Cardiac fibroblast (primary cell): ENCODE measurements around the gene NXPH2.

Experiments
- DNase-seq, 2 donors: peaks; one replicate each; pipeline versions ENCODE4 v3.0.0 to v3.0.0-alpha.2; 2010; ENCODE audit warnings: low read depth in 2 of 2
- H3K4me3 ChIP-seq, 2 donors: replicated peaks in 1 of 2; 1 replicate in 1 of 2; 2 replicates in 1 of 2; pipeline ENCODE4 v1.5.1; 2011; ENCODE audit warnings: low read depth in 2 of 2, low read length in 2 of 2, mild to moderate bottlenecking in 2 of 2, moderate library complexity in 1 of 2
- TF ChIP-seq, protein P1 (sequence below): IDR thresholded peaks from one replicate; pipeline ENCODE4 v1.5.1; 2011; ENCODE audit warnings: low read depth, mild to moderate bottlenecking, low read length, inconsistent platforms

NXPH2 gene

DNA sequence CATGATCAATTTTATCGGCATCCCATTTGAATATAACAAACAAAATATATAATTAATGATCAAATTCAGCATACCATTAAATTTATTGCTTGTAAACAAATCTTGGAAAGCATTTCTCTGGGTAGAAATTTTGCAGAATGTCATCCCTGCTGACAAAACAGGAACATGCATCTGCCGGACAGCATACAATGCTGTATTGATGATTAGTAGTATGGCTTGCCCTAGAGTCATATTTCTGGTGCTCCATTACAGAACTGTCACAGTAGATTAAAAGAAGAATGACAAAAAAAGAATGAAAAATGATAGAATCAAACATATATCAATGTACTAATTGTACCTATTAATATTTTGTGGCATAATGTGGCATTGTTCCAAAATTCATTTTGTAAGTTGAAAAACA, 98.0 kb downstream of the NXPH2 start:
- H3K4me3 ChIP-seq: no peak overlapping the region
- no peak for DNase-seq
- TF ChIP-seq, protein P1, sequence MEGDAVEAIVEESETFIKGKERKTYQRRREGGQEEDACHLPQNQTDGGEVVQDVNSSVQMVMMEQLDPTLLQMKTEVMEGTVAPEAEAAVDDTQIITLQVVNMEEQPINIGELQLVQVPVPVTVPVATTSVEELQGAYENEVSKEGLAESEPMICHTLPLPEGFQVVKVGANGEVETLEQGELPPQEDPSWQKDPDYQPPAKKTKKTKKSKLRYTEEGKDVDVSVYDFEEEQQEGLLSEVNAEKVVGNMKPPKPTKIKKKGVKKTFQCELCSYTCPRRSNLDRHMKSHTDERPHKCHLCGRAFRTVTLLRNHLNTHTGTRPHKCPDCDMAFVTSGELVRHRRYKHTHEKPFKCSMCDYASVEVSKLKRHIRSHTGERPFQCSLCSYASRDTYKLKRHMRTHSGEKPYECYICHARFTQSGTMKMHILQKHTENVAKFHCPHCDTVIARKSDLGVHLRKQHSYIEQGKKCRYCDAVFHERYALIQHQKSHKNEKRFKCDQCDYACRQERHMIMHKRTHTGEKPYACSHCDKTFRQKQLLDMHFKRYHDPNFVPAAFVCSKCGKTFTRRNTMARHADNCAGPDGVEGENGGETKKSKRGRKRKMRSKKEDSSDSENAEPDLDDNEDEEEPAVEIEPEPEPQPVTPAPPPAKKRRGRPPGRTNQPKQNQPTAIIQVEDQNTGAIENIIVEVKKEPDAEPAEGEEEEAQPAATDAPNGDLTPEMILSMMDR: no peak

DNA sequence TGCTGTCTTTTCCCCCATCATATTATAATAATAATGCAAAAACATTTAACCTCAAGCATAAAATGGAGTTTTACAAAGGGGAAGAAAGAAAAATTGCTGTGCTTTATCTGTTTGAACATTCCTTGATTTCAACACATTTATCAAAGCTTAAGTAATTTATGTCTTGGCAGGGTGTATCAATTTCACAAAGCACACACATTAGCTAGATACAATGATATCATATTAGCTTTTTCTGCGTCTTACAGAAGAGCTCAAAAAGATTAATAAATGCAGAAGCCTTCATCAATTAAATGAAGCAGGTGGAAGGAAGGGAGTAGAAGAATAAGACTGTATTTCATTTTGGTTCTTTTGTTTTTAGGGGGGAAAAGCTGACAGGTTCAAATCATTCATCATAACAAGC, 103.0 kb downstream of the NXPH2 start:
- TF ChIP-seq, protein P1: no peak
- H3K4me3 ChIP-seq: no peak overlapping the region
- no peak for DNase-seq

DNA sequence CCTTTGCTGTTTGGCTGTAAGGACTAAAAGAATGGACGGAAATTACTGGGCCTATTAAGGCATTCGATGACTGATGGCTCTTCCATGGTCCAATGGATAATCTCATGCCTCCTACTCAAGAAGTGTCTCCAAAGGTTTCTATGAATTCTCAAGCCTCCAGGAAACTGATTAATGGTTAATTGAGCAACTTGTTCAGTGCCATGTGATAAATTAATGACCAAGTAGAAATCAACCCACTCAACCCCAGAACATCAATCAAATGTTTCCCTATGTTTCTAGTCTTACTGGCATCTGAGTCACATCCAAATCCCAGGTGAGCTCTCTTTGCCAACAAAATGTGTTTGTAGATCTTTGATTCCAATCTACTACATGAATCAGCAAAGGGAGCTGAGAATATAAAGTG, 103.6 kb downstream of the NXPH2 start:
- DNase-seq: no peak
- TF ChIP-seq, protein P1: no peak
- H3K4me3 ChIP-seq: no peak overlapping the region

DNA sequence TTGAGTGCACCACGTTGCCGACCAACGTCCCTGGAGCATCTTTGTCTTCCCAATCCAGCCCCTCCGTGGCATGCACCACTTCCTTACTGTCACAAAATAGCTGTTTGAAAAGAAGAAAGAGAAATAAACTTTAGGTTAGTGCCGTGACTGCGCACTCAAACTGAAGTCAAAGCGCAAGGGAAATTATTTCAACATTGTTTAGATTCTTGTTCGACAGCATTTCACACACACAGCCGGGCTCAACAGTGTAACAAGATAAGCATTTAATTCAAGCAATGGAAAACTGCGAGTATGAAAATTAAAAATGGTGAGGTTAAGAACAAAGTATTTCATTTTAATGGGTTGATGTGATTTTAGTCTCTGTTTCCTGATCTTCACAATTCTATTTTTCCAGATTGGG, 108.6 kb downstream of the NXPH2 start:
- TF ChIP-seq, protein P1: no peak
- H3K4me3 ChIP-seq: no peak overlapping the region
- DNase-seq: no peak

DNA sequence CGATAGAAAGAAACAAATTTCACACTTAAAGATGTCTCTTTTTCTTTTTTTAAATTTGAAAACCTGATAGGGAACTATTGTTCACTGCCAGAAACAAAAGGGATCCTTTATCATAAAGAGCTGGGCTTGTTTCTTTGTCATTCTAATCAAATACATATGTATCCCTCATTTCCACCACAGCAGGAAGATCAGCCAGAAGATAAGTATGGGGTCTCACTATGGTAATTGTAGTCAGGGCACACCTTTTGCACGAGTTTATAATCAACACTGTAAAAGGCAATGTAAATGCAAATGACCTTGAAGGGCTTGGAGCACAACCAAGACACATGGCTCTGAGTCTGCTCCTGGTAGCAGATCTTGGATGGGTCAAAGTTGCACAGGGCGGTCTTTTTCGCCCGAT, 109.5 kb downstream of the NXPH2 start:
- H3K4me3 ChIP-seq: no peak overlapping the region
- TF ChIP-seq, protein P1: no peak
- DNase-seq: no peak

DNA sequence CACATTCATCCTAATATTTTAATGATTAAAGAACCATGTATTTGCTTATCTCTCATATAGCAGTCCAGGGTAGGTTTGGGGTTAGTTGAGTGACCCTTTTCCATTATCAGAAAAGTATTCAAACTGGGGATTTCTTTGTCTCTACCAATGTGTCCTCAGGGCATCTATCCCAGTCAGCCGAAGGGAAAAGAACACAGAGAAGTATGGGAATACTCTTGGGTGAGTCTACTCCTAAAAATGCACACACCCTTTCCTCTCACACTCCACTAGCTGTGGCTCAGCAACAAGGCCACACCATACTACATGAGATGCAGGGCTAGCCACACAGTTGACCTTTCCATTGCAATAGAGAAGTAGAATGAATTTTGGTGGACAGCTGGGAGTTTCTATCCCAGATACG, 114.3 kb downstream of the NXPH2 start:
- TF ChIP-seq, protein P1: no peak
- H3K4me3 ChIP-seq: no peak overlapping the region
- DNase-seq: no peak

DNA sequence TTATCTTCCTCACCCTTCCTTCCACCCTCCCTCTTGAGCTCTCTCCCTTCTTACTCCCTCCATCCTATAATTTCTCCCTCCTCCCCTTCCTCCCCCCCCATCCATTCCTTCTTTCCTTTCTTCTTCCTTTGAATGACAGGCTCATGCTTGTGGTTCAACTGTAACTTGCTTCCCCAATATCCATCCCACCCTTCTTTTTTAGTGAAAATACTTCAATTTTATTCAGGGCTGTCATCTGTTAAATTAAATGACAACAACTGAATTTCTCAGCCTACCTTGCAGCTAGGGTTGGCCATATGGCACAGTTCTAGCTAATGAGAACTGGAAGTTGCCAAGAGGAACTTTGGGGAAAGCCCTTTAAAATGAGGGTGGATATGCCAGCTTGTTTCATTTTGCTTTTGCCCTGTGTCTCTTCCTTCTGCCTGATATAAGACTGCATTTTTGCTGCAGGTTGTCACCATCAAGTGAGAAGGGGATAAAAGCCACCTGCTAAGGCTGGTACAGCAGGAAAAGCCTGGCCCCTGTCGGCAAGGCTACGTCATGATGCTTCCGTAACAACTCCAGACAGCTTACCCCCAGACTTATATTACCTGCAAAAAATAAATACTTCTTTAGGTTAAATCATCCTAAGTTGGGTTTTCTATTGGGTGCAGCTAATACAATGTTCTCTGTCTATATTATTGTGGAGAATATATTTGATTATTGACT, 121.8 kb downstream of the NXPH2 start:
- no peak overlapping the region for H3K4me3 ChIP-seq
- TF ChIP-seq, protein P1: no peak
- no peak for DNase-seq
